Stimulated activated CD4-positive, alpha-beta T cell treated with anti-CD3 and anti-CD28 coated beads, Interleukin-2, amount 100 ng/mL, for 4 hours (primary cell): ENCODE results near the gene LRRC2.
"Not testable (repeated sequence)": the region's sequence is repeated elsewhere in the genome, so short reads cannot be mapped to it uniquely, and the experiment has no call there.

Experiments
- DNase-seq: peaks from one replicate; pipeline ENCODE4 v3.0.0-alpha.2; 2020; ENCODE audit warnings: low read depth

LRRC2 gene

DNA sequence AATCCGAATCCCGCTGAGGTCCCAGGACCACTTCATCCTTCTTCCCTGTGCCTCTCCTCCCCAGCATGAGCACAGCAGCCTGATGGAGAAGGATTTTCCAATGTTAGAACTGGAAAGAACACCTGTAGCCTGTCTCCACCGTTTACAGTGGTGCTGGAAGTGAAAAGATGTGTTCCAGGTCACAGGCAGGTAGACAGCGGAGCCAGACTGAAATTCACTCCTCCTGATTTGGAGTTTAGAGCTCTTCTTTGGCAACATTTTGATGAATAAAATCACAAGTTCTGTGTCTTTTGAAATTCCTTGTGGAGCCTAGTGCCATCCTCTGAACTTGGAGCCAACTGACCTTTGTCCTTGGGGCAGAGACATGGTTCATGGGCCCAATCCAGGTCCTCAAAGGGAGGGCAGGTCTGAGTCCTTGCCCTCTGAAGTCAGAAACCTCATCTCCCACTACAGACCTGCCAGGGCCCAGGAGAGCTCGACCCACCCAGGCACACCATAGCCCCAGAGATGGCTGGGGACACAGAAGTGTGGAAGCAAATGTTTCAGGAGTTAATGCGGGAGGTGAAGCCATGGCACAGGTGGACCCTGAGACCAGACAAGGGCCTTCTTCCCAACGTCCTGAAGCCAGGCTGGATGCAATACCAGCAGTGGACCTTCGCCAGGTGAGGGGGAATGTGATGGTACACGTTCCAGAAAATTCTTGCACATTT lies 68.4 kb downstream of the LRRC2 start, which contains the start of gene RTP3:
TSS of gene RTP3 (plus strand) at position 421 of the 710 bp plus-strand sequence. CDS start at position 508, 87 bp downstream.
- no peak for DNase-seq

- DNase-seq: peak; percentile 17
Measured at GRCh38 chr3:46496746-46497555, 69.2 kb downstream of the LRRC2 start.

- DNase-seq: no peak
Measured at GRCh38 chr3:46495901-46496456, 70.1 kb downstream of the LRRC2 start.

GRCh38 chr3:46494491-46494890 lies 71.6 kb downstream of the LRRC2 start:
- DNase-seq: not testable (repeated sequence)

DNA sequence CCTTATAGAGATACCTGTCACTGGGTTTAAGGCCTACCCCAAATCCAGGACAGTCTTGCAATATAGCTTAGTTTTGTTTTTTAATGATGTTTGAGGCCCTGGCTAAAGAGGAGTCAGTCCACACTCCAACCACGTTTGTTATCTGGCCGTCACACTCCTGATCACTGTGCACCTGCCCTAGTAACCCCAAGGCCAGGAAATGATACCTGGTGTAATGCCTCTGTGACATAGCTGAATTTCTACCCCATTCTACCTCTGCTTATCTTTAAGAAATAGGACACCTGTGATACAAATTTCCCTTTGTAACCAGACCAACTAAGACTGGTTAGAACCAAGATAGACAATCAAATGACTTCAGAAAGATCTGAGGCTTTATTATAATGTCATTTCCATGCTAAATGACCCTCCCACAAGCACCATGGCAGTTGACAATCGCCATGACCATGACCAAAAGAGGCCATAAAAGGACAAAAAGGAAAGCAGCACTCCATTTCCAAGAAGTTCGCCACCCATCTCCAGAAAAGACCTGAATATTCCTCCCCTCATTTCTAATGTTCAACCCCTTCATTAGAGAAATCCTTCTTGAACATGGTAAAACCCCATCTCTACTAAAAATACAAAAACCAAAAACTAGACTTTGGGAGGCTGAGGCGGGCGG lies 73.1 kb downstream of the LRRC2 start:
- no peak for DNase-seq

DNA sequence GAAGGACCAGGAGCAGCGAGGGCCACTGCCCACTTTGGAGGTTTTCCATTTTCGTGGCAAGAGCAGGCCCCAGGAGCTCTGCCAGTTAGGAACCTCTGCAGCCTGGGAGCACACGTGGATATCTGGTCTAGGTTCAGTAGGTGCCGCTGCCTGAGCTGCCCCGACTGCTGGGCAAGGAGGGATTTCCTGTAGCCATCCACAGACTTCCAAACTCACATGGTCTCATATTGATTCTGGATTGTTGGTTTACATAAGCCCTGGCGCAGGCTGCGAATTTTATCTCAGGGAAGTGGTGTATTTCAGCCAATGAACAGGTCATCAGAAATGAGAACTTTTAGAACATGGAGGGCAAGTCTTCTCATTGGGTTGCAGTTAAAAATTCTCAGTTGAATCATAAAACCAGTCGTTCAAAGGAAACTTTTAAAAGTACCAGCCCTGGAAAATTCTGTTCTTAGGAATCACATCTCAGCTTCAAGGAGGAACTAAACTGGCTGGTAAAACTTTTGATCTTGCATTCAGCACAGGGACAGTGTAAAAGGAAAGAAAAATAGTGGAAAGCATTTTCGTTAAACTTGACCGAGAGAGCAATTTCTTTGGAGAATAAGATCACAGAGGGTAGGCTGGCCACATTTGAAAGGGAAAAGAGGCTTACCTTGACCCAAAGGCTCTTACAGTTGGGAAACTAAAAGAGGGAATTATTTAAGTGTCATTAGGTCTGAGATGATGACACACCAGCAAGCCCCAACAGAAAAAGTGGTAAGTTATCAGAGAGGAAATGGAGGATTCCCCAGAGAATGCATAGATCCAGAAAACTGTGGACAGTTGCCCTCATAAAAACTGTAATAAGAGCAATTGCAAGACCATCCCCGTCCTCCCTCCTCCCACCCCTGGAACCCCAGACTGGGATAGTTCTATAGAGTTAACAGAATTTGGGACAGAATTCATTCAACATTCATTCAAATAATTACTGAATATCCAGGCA lies 74.7 kb downstream of the LRRC2 start:
- DNase-seq: no peak

DNA sequence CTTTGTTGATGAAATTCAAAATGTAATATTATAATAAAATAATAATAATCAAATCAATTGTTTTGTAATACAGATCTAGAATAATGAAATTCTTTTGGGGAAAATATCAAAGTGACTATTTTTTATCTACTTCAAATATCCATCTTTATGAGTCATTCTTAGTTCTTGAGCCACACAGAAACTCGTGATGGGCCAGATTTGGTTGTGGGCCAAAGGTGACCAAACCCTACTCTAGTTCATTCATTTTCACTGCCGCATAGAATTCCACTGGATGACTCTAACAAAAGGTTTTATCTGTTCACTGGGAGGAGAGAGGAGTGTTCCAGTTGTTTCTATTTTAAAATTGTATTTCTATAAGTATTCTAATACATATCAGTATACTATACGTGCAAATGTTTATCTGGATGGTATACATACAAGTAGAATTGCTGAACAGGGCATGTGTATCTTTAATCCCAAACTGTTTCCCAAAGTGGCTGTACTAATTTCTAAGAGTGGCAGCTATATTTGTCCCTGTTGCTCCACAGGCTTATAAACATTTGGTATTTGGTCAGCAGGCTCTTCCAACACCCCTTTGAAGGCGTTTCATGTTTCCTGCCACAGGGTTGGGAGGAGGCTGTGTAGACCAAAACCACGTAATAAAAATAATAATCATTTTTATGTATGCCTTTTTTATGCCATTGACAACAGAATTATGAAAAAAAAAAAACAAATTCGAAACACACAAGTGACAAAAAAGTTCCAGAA lies 75.6 kb downstream of the LRRC2 start:
- DNase-seq: no peak

GRCh38 chr3:46489875-46490274 lies 76.2 kb downstream of the LRRC2 start:
- no peak for DNase-seq

- no peak for DNase-seq
Measured at GRCh38 chr3:46489381-46489780, 76.7 kb downstream of the LRRC2 start.

GRCh38 chr3:46488735-46489361 lies 77.3 kb downstream of the LRRC2 start:
- DNase-seq: peak; percentile 88

- DNase-seq: no peak
Measured at GRCh38 chr3:46485779-46486175, 80.3 kb downstream of the LRRC2 start.

DNA sequence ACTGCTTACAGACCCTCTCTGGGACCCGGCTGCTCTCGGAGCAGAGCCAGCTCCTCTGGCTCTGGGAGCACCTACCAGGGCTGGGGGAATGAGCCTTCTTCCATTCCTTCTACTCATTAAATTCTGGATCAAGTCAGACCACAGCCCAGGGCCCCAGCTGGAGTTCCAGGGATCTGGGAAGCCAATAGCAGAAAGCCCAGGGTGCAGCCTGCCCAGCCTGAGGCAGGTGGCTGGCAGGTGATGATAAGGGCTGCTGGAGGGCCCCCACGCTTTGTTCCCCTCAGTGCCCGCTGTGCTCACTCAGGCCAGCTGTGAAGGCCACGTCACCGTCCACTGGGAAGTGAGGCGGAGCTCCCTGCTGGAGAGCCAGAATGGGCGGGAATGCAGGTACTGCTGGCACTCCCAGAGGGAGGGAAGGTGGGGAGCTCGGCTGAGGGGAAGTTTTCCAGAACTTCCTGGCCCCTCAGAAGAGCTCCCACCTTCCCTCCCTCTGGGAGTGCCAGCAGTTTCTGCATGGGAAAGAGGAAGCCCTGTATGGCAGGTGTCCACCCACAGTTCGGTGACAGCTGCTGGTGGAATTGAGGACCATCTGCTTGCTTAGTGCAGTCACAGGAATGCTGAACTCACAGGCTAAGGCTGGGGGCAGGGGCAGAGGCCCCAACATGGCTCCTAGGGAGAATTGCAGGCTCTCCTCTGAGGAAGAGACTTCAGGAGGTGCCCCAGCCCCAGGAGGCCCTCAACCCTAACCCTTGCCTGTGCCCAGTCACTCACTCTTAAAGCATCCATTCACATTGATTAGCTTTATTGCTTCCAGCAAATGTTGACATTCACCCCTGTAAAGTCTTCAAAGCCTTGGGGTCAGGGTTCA lies 81.0 kb downstream of the LRRC2 start:
- no peak for DNase-seq

DNA sequence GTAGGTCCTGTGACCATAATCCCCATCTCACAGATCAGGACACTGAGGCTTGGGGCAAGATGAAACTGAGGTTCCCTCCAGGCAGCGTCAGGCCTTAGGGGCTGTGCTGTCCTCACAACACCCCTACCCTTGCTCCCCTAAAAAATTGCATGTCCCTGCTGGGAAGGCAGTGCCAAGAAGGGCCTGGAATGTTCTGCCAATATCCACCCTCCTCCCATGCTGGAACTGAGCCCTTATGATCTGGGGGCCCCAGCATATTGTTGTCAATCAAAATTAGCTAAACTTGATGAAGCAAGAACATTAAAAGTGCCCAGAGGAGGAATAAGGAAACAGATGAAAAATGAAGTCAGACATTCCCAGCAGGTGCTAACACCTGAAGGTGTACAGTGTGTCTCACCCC lies 81.7 kb downstream of the LRRC2 start:
- no peak for DNase-seq

GRCh38 chr3:46483825-46484224 lies 82.3 kb downstream of the LRRC2 start:
- DNase-seq: no peak

- no peak for DNase-seq
Measured at GRCh38 chr3:46482632-46483350, 83.3 kb downstream of the LRRC2 start.

GRCh38 chr3:46481636-46482035 lies 84.5 kb downstream of the LRRC2 start:
- no peak for DNase-seq

DNA sequence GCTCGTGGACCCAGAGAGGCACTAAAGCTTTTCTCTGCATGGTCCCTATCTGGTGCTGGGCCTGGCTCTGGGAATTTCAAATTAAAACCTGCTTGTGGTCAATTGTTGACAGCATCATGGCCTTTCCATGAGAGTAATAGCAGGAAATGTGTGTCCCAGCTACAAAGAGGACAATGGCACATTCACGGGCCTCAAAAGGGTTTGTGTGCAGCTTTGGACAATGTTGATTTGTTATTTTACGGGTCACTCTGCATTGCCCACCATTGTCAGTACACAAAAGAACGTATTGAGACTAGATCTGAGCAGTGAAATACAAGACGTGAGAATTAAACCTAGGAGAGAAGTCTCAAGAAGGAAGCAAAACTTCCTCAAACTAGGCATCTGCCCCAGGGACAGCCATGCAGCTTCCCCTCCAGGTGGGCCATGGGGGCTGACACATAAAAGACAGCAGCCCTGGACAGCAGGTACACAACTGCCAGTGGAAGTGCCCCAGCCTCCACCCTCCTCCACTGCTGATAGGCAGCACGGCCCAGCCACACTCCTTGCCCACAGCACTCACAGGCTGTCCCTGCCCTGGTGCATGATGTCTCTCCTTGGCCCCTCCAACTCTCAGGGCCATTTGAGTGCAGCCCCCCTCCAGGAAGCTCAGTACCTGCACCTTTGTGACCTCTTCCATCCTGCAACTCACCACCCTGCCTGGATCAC lies 85.5 kb downstream of the LRRC2 start:
- no peak for DNase-seq

- no peak for DNase-seq
Measured at GRCh38 chr3:46479696-46480095, 86.4 kb downstream of the LRRC2 start.
